Suprapubic skin (tissue), 4 donors: ENCODE results near the gene KNDC1. TPM values are rescaled to one million over a fixed set of nuclear protein-coding genes. Genes with fewer than 3 reads are reported as not detected.

Experiments
- DNase-seq, 2 donors: peaks; one replicate each; pipeline ENCODE4 v3.0.0-alpha.2; 2019; ENCODE audit warnings: low spot score in 2 of 2
- H3K27ac ChIP-seq: fragments of 200-600 bp; sonication (generic); one replicate; pipeline ENCODE4 v1.5.1; 2019
- H3K27me3 ChIP-seq: fragments of 200-600 bp; sonication (generic); one replicate; pipeline ENCODE4 v1.5.1; 2019
- H3K36me3 ChIP-seq: fragments of 200-600 bp; sonication (generic); one replicate; pipeline ENCODE4 v1.5.1; 2019
- H3K4me1 ChIP-seq: fragments of 200-600 bp; sonication (generic); one replicate; pipeline ENCODE4 v1.5.1; 2019
- H3K4me3 ChIP-seq: fragments of 200-600 bp; sonication (generic); one replicate; pipeline ENCODE4 v1.5.1; 2019; ENCODE audit warnings: mild to moderate bottlenecking
- H3K9me3 ChIP-seq: fragments of 200-600 bp; sonication (generic); one replicate; pipeline ENCODE4 v1.5.1; 2019
- EP300 ChIP-seq: sonication (generic); formaldehyde crosslinking; IDR thresholded peaks from one replicate; pipeline ENCODE4 v1.6.1; 2017; ENCODE audit warnings: antibody characterized with exemption
- POLR2A ChIP-seq, 2 donors: fragments of 450-650 bp; IDR thresholded peaks; one replicate each; pipeline ENCODE4 v1.6.1; 2017; ENCODE audit warnings: antibody characterized with exemption in 2 of 2, mild to moderate bottlenecking in 2 of 2, moderate library complexity in 2 of 2
- POLR2AphosphoS5 ChIP-seq, 3 donors: sonication (generic); formaldehyde crosslinking; IDR thresholded peaks; one replicate each; pipeline ENCODE4 v1.6.1; 2017; ENCODE audit warnings: antibody characterized with exemption in 3 of 3
- WGBS: methylation state at CpG from one replicate; pipeline ENCODE4 v1.1.5; 2018; 5-methylcytosine and 5-hydroxymethylcytosine counted together
- total RNA-seq, 4 donors: library from RNA; depleted of rRNA; stranded (reverse); fragments of >200 nt; gene quantifications; one replicate each; pipeline ENCODE4 v1.1.0, GENCODE V29; 2016
- TF ChIP-seq, protein P1 (sequence below), 2 donors: fragments of 200-600 bp in 1 of 2; fragments of 450-650 bp in 1 of 2; sonication (generic) in 1 of 2; IDR thresholded peaks; one replicate each; pipeline ENCODE4 v1.5.1; 2016 to 2019; ENCODE audit warnings: antibody characterized with exemption in 2 of 2, mild to moderate bottlenecking in 1 of 2, moderate library complexity in 1 of 2

KNDC1 gene
- total RNA-seq, 4 donors from 2014 or later, result 0.08 to 2.5 (median 0.58) TPM

DNA sequence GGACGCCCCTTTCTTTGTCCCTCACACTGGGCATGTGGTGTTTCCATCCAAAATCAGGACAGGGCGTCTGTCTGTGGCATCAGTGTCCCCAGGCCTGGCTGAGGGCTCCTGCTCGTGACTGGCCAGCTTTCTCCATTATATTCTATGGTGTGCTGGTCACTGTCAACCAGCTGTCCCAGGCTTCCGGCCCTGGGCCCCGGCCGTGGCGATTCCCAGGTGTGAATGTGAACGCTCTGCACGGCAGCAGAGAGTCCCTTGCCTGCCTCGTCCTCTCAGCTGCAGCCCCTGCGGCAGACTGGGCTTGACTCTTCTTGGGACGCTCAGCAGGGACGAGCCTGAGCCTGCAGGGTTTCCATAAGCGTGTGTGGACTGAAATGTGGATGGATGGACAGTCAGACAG lies 64.1 kb downstream of the KNDC1 start:
- no peaks in the 10 kb centered on the region for H3K4me1 ChIP-seq

DNA sequence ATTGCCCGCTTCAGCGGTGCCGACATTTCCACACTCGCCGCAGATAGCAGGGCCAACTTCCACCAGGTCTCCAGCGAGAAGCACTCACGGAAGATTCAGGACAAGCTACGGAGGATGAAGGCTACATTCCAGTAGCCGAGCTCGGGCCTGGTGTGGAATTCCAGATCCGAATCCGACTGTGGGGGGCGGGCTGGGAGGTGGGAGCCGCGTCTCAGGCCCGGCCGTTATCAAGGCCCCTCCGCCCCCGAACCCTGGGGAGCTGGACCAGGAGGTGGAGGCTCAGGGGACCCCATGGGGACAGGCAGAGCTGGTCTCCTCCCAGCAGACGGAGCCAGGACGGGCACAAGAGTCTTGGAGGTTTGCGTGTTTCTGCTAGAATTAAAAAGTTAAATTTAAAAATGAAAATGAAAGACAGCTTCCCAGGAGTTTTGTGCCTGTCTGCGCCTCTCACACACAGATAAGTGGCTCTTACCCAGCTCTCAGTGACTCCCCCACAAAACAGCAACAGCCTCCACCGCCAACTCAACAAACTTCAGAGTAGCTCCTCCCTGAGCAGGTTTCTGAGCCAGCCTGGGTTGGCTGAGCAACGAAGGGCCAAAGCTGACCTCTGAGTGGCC lies 64.8 kb downstream of the KNDC1 start:
- Histone ChIP-seq H3K27ac (no peak overlapping the region), H3K4me3 (no peak overlapping the region), H3K9me3 (no peaks in the 10 kb centered on the region), H3K27me3 (peaks cover 75% of the 10 kb centered on the region), H3K4me1 (peaks cover 5% of the 10 kb centered on the region), H3K36me3 (no peaks in the 10 kb centered on the region)
- TF ChIP-seq POLR2AphosphoS5 (IDR thresholded peaks at IDR 0.05) (no peak), EP300 (no peak), POLR2A (IDR thresholded peaks at IDR 0.05) (no peak)
- TF ChIP-seq, protein P1, sequence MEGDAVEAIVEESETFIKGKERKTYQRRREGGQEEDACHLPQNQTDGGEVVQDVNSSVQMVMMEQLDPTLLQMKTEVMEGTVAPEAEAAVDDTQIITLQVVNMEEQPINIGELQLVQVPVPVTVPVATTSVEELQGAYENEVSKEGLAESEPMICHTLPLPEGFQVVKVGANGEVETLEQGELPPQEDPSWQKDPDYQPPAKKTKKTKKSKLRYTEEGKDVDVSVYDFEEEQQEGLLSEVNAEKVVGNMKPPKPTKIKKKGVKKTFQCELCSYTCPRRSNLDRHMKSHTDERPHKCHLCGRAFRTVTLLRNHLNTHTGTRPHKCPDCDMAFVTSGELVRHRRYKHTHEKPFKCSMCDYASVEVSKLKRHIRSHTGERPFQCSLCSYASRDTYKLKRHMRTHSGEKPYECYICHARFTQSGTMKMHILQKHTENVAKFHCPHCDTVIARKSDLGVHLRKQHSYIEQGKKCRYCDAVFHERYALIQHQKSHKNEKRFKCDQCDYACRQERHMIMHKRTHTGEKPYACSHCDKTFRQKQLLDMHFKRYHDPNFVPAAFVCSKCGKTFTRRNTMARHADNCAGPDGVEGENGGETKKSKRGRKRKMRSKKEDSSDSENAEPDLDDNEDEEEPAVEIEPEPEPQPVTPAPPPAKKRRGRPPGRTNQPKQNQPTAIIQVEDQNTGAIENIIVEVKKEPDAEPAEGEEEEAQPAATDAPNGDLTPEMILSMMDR (IDR thresholded peaks at IDR 0.05), result no peak
- DNase-seq, result no peak
- 64% methylated on average over 19 of the region's 25 CpGs for WGBS

More for the DNA sequence above, 64.1 kb downstream of the KNDC1 start:
- Histone ChIP-seq H3K9me3 (no peaks in the 10 kb centered on the region), H3K27ac (no peak overlapping the region), H3K27me3 (peaks cover 75% of the 10 kb centered on the region), H3K4me3 (no peak overlapping the region), H3K36me3 (no peaks in the 10 kb centered on the region)
- 42% methylated on average over 7 of the region's 14 CpGs for WGBS
- no peak for TF ChIP-seq POLR2AphosphoS5 (IDR thresholded peaks at IDR 0.05)
- TF ChIP-seq, protein P1 (IDR thresholded peaks at IDR 0.05), result no peak
- TF ChIP-seq POLR2A (IDR thresholded peaks at IDR 0.05), result no peak
- no peak for TF ChIP-seq EP300
- DNase-seq, result no peak

DNA sequence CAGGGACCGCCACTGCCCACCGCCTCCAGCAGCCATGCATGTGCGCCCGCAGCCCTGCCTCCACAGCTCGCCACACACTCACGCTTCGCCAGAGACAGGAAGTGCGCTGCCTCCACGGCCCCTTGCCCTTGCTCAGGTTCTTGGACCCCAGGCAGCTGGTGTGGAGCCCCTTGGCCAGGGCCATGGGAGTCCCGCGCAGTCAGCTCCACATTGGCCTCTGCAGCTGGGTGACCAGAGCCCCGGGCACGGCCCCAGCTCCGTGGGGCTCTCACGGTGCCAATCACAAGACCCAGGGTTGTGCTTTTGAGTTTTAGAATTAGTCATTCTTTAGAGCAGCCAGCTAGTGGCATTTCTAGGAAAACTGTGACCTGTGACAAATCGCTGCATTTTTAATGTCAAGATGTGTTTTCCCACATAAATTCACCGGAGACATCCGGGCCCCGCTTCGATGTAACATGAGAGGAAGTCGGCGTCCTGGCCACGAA lies 65.7 kb downstream of the KNDC1 start:
- no peak for DNase-seq
- Histone ChIP-seq H3K36me3 (no peaks in the 10 kb centered on the region), H3K27me3 (peaks cover 79% of the 10 kb centered on the region), H3K27ac (no peak overlapping the region), H3K9me3 (no peaks in the 10 kb centered on the region), H3K4me3 (no peak overlapping the region), H3K4me1 (peaks cover 14% of the 10 kb centered on the region)
- 69% methylated on average over 21 of the region's 23 CpGs for WGBS
- TF ChIP-seq, protein P1 (IDR thresholded peaks at IDR 0.05), result no peak
- no peak for TF ChIP-seq POLR2AphosphoS5 (IDR thresholded peaks at IDR 0.05)

DNA sequence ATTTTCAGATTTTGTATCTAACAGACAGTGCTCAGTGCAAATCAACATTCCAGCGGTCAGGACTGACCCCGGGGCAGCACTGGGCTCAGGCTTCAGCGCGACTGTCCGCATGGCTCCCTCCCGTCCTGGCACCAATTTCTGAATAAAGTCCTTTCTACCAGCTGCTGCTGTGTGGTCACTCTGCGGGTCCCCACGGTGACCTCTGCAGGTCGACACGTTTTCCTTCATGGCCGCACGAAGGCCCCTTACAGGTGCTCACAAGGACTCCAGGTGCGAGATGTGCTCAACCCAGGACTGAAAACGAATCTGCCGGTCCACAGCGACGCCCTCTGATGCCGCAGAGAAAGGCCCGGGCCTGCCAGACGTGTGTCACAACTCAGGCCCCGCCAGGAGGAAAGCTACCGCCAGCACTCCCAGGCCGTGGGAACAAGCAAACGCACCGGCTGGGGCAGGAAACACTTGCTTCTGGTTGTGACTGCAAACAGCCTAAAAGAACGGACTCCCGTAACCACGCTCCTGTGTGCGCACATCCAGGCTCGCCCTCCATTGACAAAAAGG lies 66.3 kb downstream of the KNDC1 start:
- no peak for DNase-seq
- Histone ChIP-seq H3K27me3 (peaks cover 79% of the 10 kb centered on the region), H3K4me3 (no peak overlapping the region), H3K27ac (no peak overlapping the region), H3K9me3 (no peaks in the 10 kb centered on the region), H3K36me3 (no peaks in the 10 kb centered on the region), H3K4me1 (peaks cover 16% of the 10 kb centered on the region)
- TF ChIP-seq EP300 (no peak), POLR2A (IDR thresholded peaks at IDR 0.05) (no peak), POLR2AphosphoS5 (IDR thresholded peaks at IDR 0.05) (no peak)
- TF ChIP-seq, protein P1 (IDR thresholded peaks at IDR 0.05), result no peak
- WGBS, result 58% methylated on average over 22 of the region's 30 CpGs

DNA sequence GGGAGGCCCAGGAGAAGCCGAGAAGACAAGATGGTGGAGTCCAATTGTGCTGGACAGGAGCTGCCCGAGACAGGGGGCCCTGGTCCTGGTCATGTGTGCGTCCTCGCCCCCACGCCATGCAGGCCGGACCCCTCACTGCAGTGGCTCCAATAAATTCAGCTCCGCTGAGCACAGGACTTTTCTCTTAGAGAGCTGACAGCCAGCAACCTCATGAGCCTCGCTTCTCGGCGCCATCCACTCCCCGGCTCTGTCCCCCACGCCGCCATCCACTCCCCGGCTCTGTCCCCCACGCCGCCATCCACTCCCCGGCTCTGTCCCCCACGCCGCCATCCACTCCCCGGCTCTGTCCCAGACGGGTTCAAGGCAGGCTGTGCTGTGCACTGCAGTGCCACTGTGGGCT lies 67.2 kb downstream of the KNDC1 start:
- H3K27me3 ChIP-seq, result peaks cover 85% of the 10 kb centered on the region
- H3K27ac ChIP-seq, result no peak overlapping the region
- TF ChIP-seq POLR2A (IDR thresholded peaks at IDR 0.05), result no peak
- TF ChIP-seq EP300, result no peak
- no peak for TF ChIP-seq POLR2AphosphoS5 (IDR thresholded peaks at IDR 0.05)
- TF ChIP-seq, protein P1 (IDR thresholded peaks at IDR 0.05), result no peak

More for the DNA sequence above, 67.2 kb downstream of the KNDC1 start:
- H3K36me3 ChIP-seq, result no peaks in the 10 kb centered on the region
- H3K4me1 ChIP-seq, result peaks cover 16% of the 10 kb centered on the region
- 87% methylated on average over 21 of the region's 21 CpGs for WGBS
- no peak overlapping the region for H3K4me3 ChIP-seq
- DNase-seq, result no peak
- no peaks in the 10 kb centered on the region for H3K9me3 ChIP-seq
